Uterus (tissue), 4 donors: ENCODE data around the gene SAMM50. TPM values are rescaled to one million over a fixed set of nuclear protein-coding genes. Genes with fewer than 3 reads are reported as not detected.
A peak's percentile ranks its signal among the peaks of the same experiment; 100 is the strongest.

ENCODE experiments used
- DNase-seq, 2 donors: peaks; one replicate each; pipeline ENCODE4 v3.0.0-alpha.2; 2019 to 2020
- H3K27ac ChIP-seq, 2 donors: fragments of 200-600 bp; sonication (generic); 1 replicate in 1 of 2; 2 replicates in 1 of 2; pipeline ENCODE4 v1.5.1; 2016 to 2018
- H3K27me3 ChIP-seq, 2 donors: fragments of 200-600 bp; sonication (generic); one replicate each; pipeline ENCODE4 v1.5.1; 2018 to 2019; ENCODE audit warnings: control low read depth in 1 of 2
- H3K36me3 ChIP-seq, 2 donors: fragments of 200-600 bp; sonication (generic); one replicate each; pipeline ENCODE4 v1.5.1; 2019; ENCODE audit warnings: control low read depth in 1 of 2
- H3K4me1 ChIP-seq, 2 donors: fragments of 200-600 bp; sonication (generic); one replicate each; pipeline ENCODE4 v1.5.1; 2018 to 2019; ENCODE audit warnings: control low read depth in 1 of 2
- H3K4me3 ChIP-seq, 2 donors: fragments of 200-600 bp; sonication (generic); 1 replicate in 1 of 2; 2 replicates in 1 of 2; pipeline ENCODE4 v1.5.1; 2018 to 2019; ENCODE audit warnings: mild to moderate bottlenecking in 1 of 2
- H3K9me3 ChIP-seq, 2 donors: fragments of 200-600 bp; sonication (generic); one replicate each; pipeline ENCODE4 v1.5.1; 2019; ENCODE audit warnings: control low read depth in 1 of 2
- POLR2A ChIP-seq, 2 donors: fragments of 450-650 bp; IDR thresholded peaks; one replicate each; pipeline ENCODE4 v1.6.1; 2016; ENCODE audit warnings: antibody characterized with exemption in 2 of 2, mild to moderate bottlenecking in 1 of 2, moderate library complexity in 1 of 2
- intact Hi-C: fragments of 100-400 bp; cut with DNase I; formaldehyde crosslinking; loops from one replicate; pipeline ENCODE4 v1.15.1; 2023; ENCODE audit warnings: low total_unique reads
- total RNA-seq, 4 donors: library from RNA; depleted of rRNA in 3 of 4; stranded (reverse); fragments of >200 nt in 3 of 4; gene quantifications; one replicate each; pipeline versions ENCODE4 v1.1.0 to v1.2.4, GENCODE V29; 2014 to 2023
- TF ChIP-seq, protein P1 (sequence below), 4 experiments: fragments of 200-600 bp in 2 of 4; fragments of 450-650 bp in 2 of 4; sonication (generic) in 2 of 4; IDR thresholded peaks; one replicate each; pipeline ENCODE4 v1.5.1; 2016 to 2019; ENCODE audit warnings: antibody characterized with exemption in 4 of 4, mild to moderate bottlenecking in 2 of 4, moderate library complexity in 1 of 4
- donor health status: DM: yes; HTN: yes; CAD: no.

The SAMM50 gene
- total RNA-seq, 4 donors from 2014 or later = 16.2 to 58.2 (median 24.8) TPM

DNA sequence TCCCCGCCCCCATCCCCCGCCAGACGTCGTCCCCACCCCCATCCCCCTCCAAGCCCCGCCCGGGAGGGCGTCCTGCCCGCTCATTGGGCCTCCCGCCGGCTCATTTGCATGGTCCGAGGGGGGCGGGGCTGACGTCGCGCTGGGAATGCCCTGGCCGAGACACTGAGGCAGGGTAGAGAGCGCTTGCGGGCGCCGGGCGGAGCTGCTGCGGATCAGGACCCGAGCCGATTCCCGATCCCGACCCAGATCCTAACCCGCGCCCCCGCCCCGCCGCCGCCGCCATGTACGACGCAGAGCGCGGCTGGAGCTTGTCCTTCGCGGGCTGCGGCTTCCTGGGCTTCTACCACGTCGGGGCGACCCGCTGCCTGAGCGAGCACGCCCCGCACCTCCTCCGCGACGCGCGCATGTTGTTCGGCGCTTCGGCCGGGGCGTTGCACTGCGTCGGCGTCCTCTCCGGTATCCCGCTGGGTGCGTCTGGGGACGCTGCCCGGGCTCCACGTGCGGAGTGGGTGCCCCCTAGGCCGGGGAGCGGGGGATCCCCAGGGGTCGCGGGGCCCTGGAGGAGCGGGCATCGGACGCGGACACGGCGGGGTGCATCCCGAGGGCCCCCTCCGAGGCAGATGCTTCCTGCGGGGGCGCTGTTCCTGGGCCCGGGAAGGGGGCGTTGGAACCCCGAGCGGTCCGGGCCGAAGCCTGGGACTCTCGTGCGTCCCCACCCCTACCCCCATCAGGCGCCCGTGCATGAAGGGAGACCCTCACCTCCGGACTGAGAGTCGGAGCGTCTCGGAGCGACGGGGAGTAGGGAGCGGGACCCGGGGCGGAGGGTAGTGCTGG lies 31.4 kb upstream of the SAMM50 start, which contains the start of gene PNPLA3:
PNPLA3 (plus strand) TSS at position 175 of the 834 bp plus-strand sequence; CDS start at position 282, 107 bp downstream.
- peak; percentile 80 to 86 for DNase-seq
- Histone ChIP-seq H3K27me3 (no peaks in the 10 kb centered on the region), H3K9me3 (no peaks in the 10 kb centered on the region), H3K27ac (no peak within 1 kb of the TSS), H3K4me3 (peak within 1 kb of the TSS; percentile 35 to 43), H3K4me1 (no peaks in the 10 kb centered on the region), H3K36me3 (no peaks in the 10 kb centered on the region)
- intact Hi-C loops = no loop called here
- TF ChIP-seq, protein P1, sequence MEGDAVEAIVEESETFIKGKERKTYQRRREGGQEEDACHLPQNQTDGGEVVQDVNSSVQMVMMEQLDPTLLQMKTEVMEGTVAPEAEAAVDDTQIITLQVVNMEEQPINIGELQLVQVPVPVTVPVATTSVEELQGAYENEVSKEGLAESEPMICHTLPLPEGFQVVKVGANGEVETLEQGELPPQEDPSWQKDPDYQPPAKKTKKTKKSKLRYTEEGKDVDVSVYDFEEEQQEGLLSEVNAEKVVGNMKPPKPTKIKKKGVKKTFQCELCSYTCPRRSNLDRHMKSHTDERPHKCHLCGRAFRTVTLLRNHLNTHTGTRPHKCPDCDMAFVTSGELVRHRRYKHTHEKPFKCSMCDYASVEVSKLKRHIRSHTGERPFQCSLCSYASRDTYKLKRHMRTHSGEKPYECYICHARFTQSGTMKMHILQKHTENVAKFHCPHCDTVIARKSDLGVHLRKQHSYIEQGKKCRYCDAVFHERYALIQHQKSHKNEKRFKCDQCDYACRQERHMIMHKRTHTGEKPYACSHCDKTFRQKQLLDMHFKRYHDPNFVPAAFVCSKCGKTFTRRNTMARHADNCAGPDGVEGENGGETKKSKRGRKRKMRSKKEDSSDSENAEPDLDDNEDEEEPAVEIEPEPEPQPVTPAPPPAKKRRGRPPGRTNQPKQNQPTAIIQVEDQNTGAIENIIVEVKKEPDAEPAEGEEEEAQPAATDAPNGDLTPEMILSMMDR (IDR thresholded peaks at IDR 0.05) = no peak
- peak; percentile 36 to 75 for TF ChIP-seq POLR2A (IDR thresholded peaks at IDR 0.05)

DNA sequence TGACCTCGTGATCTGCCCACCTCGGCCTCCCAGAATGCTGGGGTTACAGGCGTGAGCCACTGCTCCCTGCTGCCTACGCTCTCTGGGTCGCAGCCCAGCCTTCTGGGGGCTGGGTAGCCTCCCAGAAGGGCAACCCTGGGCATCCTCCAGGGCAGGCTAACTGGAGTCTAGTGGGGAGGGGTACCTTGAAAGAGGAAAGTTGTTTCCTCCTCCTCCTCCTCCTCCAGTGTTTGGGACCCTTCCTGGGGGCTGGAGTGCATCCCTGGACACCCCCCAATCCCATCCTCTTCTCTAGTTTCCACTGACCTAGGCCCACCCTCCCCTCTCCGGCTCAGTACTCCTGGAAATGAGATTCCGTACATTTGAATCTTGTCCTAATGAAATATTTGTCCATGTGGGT lies 30.4 kb upstream of the SAMM50 start:
- Histone ChIP-seq H3K27me3 (no peaks in the 10 kb centered on the region), H3K4me1 (no peaks in the 10 kb centered on the region), H3K36me3 (no peaks in the 10 kb centered on the region), H3K9me3 (no peaks in the 10 kb centered on the region), H3K4me3 (no peak overlapping the region), H3K27ac (no peak overlapping the region)
- no peak for DNase-seq
- no peak for TF ChIP-seq POLR2A (IDR thresholded peaks at IDR 0.05)
- TF ChIP-seq, protein P1 (IDR thresholded peaks at IDR 0.05) = no peak
- intact Hi-C loops = no loop called here

DNA sequence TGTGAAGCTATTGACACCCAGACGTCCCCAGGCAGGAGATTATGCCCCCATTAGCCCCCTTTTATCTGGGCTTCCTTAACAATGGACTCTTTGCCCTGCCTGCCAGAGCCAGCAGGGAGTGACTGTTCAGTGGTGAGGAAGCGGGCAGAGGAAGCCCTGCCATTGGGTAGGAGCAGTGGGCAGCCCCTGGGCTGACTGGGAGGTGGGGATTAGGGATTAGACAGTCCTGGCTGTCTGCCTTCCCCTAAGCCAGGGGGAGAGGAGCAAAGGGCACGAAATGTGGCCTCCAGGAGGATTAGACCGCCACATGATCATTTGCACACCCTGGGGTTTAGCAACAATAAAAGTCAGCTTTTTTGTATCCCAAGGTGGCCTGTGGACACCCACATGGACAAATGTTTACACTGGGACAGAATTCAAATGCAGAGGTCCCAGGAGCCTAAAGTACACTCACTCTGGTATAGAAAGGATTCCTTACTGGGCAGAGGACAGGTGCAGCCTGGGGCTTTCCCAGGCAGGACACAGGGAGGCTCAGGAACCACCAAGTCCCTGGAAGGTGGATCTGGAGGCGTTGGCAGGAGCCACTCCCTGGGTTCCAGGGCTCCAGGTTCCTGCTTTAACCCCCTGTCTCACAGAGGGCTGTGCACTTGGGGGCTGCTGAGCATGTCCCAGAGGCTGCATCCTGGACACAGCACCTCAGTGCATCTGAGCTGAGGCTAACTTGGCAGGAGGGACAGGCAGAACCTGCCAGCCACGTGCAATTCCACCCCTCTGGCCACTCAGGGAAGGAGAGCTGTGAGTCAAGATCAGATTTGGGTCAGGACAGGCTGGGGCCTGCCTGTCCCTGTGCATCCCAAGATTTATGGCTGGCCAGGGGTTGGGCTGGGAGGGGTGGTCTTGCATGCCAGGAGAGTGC lies 29.6 kb upstream of the SAMM50 start:
- intact Hi-C loops = no loop called here
- no peak for DNase-seq
- TF ChIP-seq POLR2A (IDR thresholded peaks at IDR 0.05) = no peak
- TF ChIP-seq, protein P1 (IDR thresholded peaks at IDR 0.05) = no peak
- Histone ChIP-seq H3K9me3 (no peaks in the 10 kb centered on the region), H3K27me3 (no peaks in the 10 kb centered on the region), H3K27ac (no peak overlapping the region), H3K4me1 (no peaks in the 10 kb centered on the region), H3K4me3 (no peak overlapping the region), H3K36me3 (no peaks in the 10 kb centered on the region)

DNA sequence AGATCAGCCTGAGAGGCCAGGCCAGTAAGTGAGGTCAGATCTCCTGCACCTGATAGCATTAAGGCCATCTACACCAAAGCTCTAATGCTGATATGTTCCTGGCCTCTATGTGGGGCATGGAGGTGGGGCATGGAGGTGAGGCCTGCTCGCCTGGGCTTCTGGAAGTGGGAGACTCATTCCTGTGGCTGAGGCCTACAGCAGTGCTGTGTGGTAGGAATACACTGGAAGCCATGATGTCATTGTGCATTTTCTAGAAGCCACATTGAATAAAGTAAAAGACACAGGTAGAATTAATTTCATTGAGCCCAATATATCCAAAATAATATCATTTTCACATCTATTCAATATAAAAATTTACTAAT lies 28.9 kb upstream of the SAMM50 start:
- Histone ChIP-seq H3K4me3 (no peak overlapping the region), H3K9me3 (no peaks in the 10 kb centered on the region), H3K27ac (no peak overlapping the region), H3K4me1 (no peaks in the 10 kb centered on the region), H3K36me3 (no peaks in the 10 kb centered on the region), H3K27me3 (no peaks in the 10 kb centered on the region)
- intact Hi-C loops = no loop called here
- TF ChIP-seq, protein P1 (IDR thresholded peaks at IDR 0.05) = no peak
- no peak for TF ChIP-seq POLR2A (IDR thresholded peaks at IDR 0.05)
- DNase-seq = no peak

DNA sequence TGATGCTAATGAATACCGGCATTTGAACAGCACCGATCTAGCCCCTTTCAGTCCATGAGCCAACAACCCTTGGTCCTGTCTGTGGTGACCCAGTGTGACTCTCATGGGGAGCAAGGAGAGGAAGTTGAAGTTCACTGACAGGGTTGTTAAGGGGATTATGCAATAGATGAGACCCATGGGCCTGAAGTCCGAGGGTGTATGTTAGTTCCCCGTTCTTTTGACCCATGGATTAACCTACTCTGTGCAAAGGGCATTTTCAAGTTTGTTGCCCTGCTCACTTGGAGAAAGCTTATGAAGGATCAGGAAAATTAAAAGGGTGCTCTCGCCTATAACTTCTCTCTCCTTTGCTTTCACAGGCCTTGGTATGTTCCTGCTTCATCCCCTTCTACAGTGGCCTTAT lies 26.8 kb upstream of the SAMM50 start:
- no peaks in the 10 kb centered on the region for H3K9me3 ChIP-seq
- no peak overlapping the region for H3K4me3 ChIP-seq
- intact Hi-C loops = no loop called here
- no peak for TF ChIP-seq POLR2A (IDR thresholded peaks at IDR 0.05)
- TF ChIP-seq, protein P1 (IDR thresholded peaks at IDR 0.05) = no peak
- H3K4me1 ChIP-seq = no peaks in the 10 kb centered on the region
- no peaks in the 10 kb centered on the region for H3K36me3 ChIP-seq
- no peak for DNase-seq
- H3K27me3 ChIP-seq = no peaks in the 10 kb centered on the region
- H3K27ac ChIP-seq = no peak overlapping the region
